Neural cell (in vitro differentiated cells): ENCODE results near the gene STAT4. TPM values are rescaled to one million over a fixed set of nuclear protein-coding genes. Genes with fewer than 3 reads are reported as not detected.

Source experiments
- H2AFZ ChIP-seq: fragments of 200-600, 300-800 bp; sonication (generic), shearing (Covaris generic); 2 replicates; pipeline ENCODE4 v1.6.0; 2014; ENCODE audit warnings: low read depth, mild to moderate bottlenecking, antibody characterized with exemption, low read length, moderate library complexity
- H3F3A ChIP-seq: fragments of 200-600 bp; shearing (Covaris generic); 2 replicates; pipeline ENCODE4 v1.6.1; 2016; ENCODE audit warnings: mild to moderate bottlenecking, moderate library complexity, mixed read lengths, antibody characterized with exemption, low read length; ENCODE audit not compliant: insufficient read depth, poor library complexity, severe bottlenecking
- H3K27ac ChIP-seq: fragments of 200-600, 300-800 bp; sonication (generic), shearing (Covaris generic); 2 replicates; pipeline ENCODE4 v1.5.1; 2014; ENCODE audit warnings: mild to moderate bottlenecking, low read length, moderate library complexity
- H3K27me3 ChIP-seq: fragments of 300-800, 200-600 bp; sonication (generic), shearing (Covaris generic); 2 replicates; pipeline ENCODE4 v1.6.0; 2014; ENCODE audit warnings: mild to moderate bottlenecking, low read depth, low read length, moderate library complexity; ENCODE audit not compliant: insufficient read depth
- H3K36me3 ChIP-seq: fragments of 300-800, 200-600 bp; sonication (generic), shearing (Covaris generic); 2 replicates; pipeline ENCODE4 v1.5.1; 2014; ENCODE audit warnings: mild to moderate bottlenecking, antibody characterized with exemption, low read length, moderate library complexity; ENCODE audit not compliant: insufficient read depth
- H3K4me2 ChIP-seq: fragments of 300-800, 200-600 bp; sonication (generic), shearing (Covaris generic); 2 replicates; pipeline ENCODE4 v1.6.0; 2014; ENCODE audit warnings: mild to moderate bottlenecking, low read length
- H3K4me3 ChIP-seq: fragments of 300-800, 200-600 bp; sonication (generic), shearing (Covaris generic); 2 replicates; pipeline ENCODE4 v1.5.1; 2014; ENCODE audit warnings: mild to moderate bottlenecking, low read length, moderate library complexity
- H3K79me2 ChIP-seq: fragments of 200-600 bp; shearing (Covaris generic); replicated peaks from 2 replicates; pipeline ENCODE4 v1.6.0; 2014; ENCODE audit warnings: mild to moderate bottlenecking, low read length, moderate library complexity; ENCODE audit not compliant: insufficient read depth
- H3K9ac ChIP-seq: fragments of 300-800, 200-600 bp; sonication (generic), shearing (Covaris generic); 2 replicates; pipeline ENCODE4 v1.6.1; 2016; ENCODE audit warnings: mild to moderate bottlenecking, low read length, mixed read lengths
- H3K9me2 ChIP-seq: fragments of 200-600 bp; shearing (Covaris generic); 2 replicates; pipeline ENCODE4 v1.6.1; 2016; ENCODE audit warnings: mild to moderate bottlenecking, low read length, mixed read lengths; ENCODE audit not compliant: insufficient read depth
- H3K9me3 ChIP-seq: fragments of 200-600, 300-800 bp; sonication (generic), shearing (Covaris generic); 2 replicates; pipeline ENCODE4 v1.6.1; 2016; ENCODE audit warnings: mild to moderate bottlenecking, mixed run types, low read length, moderate library complexity, mixed read lengths
- H4K20me1 ChIP-seq: fragments of 200-600 bp; shearing (Covaris generic); 2 replicates; pipeline ENCODE4 v1.6.1; 2016; ENCODE audit warnings: mild to moderate bottlenecking, mixed run types; ENCODE audit not compliant: insufficient read depth
- EP300 ChIP-seq: fragments of 450-650 bp; conservative IDR thresholded peaks from 2 replicates; pipeline ENCODE4 v1.6.1; 2014; ENCODE audit warnings: antibody characterized with exemption, mild to moderate bottlenecking, moderate library complexity; ENCODE audit not compliant: poor library complexity, severe bottlenecking
- EZH2 ChIP-seq: fragments of 200-600, 300-800 bp; shearing (Covaris generic), sonication (generic); IDR thresholded peaks from 2 replicates; pipeline ENCODE4 v1.6.1; 2014; ENCODE audit warnings: antibody characterized with exemption, low read length, borderline replicate concordance, mild to moderate bottlenecking; ENCODE audit not compliant: insufficient read depth, poor library complexity, severe bottlenecking
- MXI1 ChIP-seq: fragments of 450-650 bp; conservative IDR thresholded peaks from 2 replicates; pipeline ENCODE4 v1.6.1; 2014; ENCODE audit warnings: antibody characterized with exemption, mild to moderate bottlenecking; ENCODE audit not compliant: poor library complexity, severe bottlenecking
- POLR2AphosphoS5 ChIP-seq: IDR thresholded peaks from 2 replicates; pipeline ENCODE4 v1.6.1; 2012
- RAD21 ChIP-seq: fragments of 450-650 bp; conservative IDR thresholded peaks from 2 replicates; pipeline ENCODE4 v1.6.1; 2014; ENCODE audit warnings: antibody characterized with exemption, mild to moderate bottlenecking, moderate library complexity
- SMC3 ChIP-seq: fragments of 450-650 bp; conservative IDR thresholded peaks from 2 replicates; pipeline ENCODE4 v1.6.1; 2014; ENCODE audit warnings: antibody characterized with exemption, mild to moderate bottlenecking, moderate library complexity; ENCODE audit not compliant: poor library complexity
- TAF1 ChIP-seq: IDR thresholded peaks from 2 replicates; pipeline ENCODE4 v1.6.1; 2012; ENCODE audit warnings: low read depth
- polyA plus RNA-seq: library from polyadenylated mRNA; depleted of rRNA; stranded (reverse); fragments of >200 nt; gene quantifications from 2 replicates; pipeline ENCODE4 v1.2.3, GENCODE V29; 2014
- TF ChIP-seq, protein P1 (sequence below): IDR thresholded peaks from 2 replicates; pipeline ENCODE4 v1.6.1; 2012; ENCODE audit warnings: borderline replicate concordance
- TF ChIP-seq, protein P2 (sequence below): fragments of 450-650 bp; IDR thresholded peaks from 2 replicates; pipeline ENCODE4 v1.5.1; 2014; ENCODE audit warnings: antibody characterized with exemption, mild to moderate bottlenecking, moderate library complexity; ENCODE audit not compliant: poor library complexity, severe bottlenecking

STAT4 gene
- polyA plus RNA-seq, 1 donor from 2014 or later: 3.7 TPM

DNA sequence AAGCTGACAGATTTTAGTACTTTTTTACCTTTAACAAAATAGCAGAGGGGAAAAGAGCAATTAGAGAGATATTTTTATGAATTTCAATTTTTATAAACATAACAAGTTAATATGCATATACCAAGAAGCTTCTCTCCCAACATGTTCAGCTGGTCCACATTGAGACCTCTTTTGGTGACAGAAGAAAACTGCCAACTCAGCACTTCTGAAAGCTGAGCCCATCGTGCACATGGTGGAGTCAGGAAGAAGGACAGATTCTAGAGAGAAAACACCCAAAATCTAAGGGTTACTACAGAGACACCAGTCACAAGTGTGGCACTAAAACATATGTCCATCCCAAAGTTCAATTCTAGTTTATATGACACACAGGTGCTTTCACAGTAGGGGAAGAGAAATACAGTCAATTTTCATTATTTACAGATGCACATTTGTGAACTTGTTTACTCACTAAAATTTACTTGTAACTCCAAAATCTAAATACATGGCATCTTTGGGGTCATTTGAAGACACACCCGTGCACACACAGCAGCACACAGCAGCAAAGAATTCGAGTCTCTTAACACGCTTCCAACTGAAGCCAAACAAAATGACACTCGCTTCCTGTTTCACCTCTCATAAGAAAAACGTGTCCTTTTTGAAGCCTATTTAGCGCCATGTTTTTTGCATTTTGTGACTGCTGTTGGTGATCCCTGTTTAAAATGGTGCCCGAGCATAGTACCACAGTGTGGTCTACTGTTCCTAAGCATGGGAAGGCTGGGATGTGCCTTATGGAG lies 168.3 kb downstream of the STAT4 start:
- Histone ChIP-seq H3K4me2 (no peak overlapping the region), H3K4me3 (no peak overlapping the region), H3K27me3 (no peaks in the 10 kb centered on the region), H3K79me2 (no peaks in the 10 kb centered on the region), H3K9me3 (no peaks in the 10 kb centered on the region), H3K36me3 (peaks cover 10% of the 10 kb centered on the region), H2AFZ (no peak overlapping the region), H3K9ac (no peak overlapping the region), H4K20me1 (no peaks in the 10 kb centered on the region), H3K27ac (no peak overlapping the region), H3K9me2 (no peaks in the 10 kb centered on the region), H3F3A (no peaks in the 10 kb centered on the region)
- TF ChIP-seq POLR2AphosphoS5: no peak
- TF ChIP-seq RAD21: no peak
- TF ChIP-seq EP300: no peak
- TF ChIP-seq, protein P1, sequence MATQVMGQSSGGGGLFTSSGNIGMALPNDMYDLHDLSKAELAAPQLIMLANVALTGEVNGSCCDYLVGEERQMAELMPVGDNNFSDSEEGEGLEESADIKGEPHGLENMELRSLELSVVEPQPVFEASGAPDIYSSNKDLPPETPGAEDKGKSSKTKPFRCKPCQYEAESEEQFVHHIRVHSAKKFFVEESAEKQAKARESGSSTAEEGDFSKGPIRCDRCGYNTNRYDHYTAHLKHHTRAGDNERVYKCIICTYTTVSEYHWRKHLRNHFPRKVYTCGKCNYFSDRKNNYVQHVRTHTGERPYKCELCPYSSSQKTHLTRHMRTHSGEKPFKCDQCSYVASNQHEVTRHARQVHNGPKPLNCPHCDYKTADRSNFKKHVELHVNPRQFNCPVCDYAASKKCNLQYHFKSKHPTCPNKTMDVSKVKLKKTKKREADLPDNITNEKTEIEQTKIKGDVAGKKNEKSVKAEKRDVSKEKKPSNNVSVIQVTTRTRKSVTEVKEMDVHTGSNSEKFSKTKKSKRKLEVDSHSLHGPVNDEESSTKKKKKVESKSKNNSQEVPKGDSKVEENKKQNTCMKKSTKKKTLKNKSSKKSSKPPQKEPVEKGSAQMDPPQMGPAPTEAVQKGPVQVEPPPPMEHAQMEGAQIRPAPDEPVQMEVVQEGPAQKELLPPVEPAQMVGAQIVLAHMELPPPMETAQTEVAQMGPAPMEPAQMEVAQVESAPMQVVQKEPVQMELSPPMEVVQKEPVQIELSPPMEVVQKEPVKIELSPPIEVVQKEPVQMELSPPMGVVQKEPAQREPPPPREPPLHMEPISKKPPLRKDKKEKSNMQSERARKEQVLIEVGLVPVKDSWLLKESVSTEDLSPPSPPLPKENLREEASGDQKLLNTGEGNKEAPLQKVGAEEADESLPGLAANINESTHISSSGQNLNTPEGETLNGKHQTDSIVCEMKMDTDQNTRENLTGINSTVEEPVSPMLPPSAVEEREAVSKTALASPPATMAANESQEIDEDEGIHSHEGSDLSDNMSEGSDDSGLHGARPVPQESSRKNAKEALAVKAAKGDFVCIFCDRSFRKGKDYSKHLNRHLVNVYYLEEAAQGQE: no peak
- TF ChIP-seq TAF1: no peak
- TF ChIP-seq, protein P2, sequence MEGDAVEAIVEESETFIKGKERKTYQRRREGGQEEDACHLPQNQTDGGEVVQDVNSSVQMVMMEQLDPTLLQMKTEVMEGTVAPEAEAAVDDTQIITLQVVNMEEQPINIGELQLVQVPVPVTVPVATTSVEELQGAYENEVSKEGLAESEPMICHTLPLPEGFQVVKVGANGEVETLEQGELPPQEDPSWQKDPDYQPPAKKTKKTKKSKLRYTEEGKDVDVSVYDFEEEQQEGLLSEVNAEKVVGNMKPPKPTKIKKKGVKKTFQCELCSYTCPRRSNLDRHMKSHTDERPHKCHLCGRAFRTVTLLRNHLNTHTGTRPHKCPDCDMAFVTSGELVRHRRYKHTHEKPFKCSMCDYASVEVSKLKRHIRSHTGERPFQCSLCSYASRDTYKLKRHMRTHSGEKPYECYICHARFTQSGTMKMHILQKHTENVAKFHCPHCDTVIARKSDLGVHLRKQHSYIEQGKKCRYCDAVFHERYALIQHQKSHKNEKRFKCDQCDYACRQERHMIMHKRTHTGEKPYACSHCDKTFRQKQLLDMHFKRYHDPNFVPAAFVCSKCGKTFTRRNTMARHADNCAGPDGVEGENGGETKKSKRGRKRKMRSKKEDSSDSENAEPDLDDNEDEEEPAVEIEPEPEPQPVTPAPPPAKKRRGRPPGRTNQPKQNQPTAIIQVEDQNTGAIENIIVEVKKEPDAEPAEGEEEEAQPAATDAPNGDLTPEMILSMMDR: no peak
- TF ChIP-seq EZH2: no peak
- no peak for TF ChIP-seq SMC3
- no peak for TF ChIP-seq MXI1

DNA sequence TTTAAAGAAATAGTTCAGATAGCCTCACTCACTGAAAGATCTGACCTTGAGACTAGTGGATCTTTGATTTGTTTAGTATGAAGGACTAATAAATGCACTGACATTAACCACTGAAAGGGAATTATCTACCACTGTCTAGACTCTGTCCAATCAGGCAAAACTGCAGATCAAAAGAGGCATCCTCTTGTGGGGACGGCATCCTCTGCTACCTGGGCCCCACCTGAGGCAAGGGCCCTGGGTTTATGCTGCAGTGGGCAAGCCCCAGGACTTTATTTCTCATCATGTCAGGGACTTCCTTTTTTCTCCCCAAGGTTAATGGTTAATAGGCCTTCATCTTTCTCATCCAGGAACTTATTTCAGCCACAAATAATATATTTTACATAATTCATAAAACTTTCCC lies 169.1 kb downstream of the STAT4 start:
- no peaks in the 10 kb centered on the region for H3K27me3 ChIP-seq
- no peak overlapping the region for H3K27ac ChIP-seq
- no peak overlapping the region for H2AFZ ChIP-seq
- H3K4me2 ChIP-seq: no peak overlapping the region
- peaks cover 10% of the 10 kb centered on the region for H3K36me3 ChIP-seq
- no peaks in the 10 kb centered on the region for H4K20me1 ChIP-seq
- H3K9me2 ChIP-seq: no peaks in the 10 kb centered on the region
- no peak overlapping the region for H3K9ac ChIP-seq
- no peaks in the 10 kb centered on the region for H3F3A ChIP-seq
- H3K79me2 ChIP-seq: no peaks in the 10 kb centered on the region
- no peak overlapping the region for H3K4me3 ChIP-seq
- TF ChIP-seq, protein P2: no peak
- no peak for TF ChIP-seq POLR2AphosphoS5
- TF ChIP-seq, protein P1: no peak
- TF ChIP-seq RAD21: no peak
- TF ChIP-seq TAF1: no peak
- no peaks in the 10 kb centered on the region for H3K9me3 ChIP-seq
